GM19193 (cell line): ENCODE measurements around the gene ATF7IP.

Source experiments
- POLR2A ChIP-seq: IDR thresholded peaks from 4 replicates; pipeline ENCODE4 v1.6.1; 2011; ENCODE audit not compliant: insufficient read depth, insufficient read length; ENCODE audit errors: extremely low read depth

Gene ATF7IP

GRCh38 chr12:14482886-14483285 is 117.4 kb downstream of the ATF7IP start:
- no peak for TF ChIP-seq POLR2A

GRCh38 chr12:14495326-14495725 is 129.8 kb downstream of the ATF7IP start:
- TF ChIP-seq POLR2A: no peak

GRCh38 chr12:14505626-14506596 is 140.4 kb downstream of the ATF7IP start:
- TF ChIP-seq POLR2A: no peak

- no peak for TF ChIP-seq POLR2A
Observed at GRCh38 chr12:14510574-14510973, 145.1 kb downstream of the ATF7IP start.

- no peak for TF ChIP-seq POLR2A
Observed at GRCh38 chr12:14514154-14514842, 148.8 kb downstream of the ATF7IP start.

- TF ChIP-seq POLR2A: no peak
Observed at GRCh38 chr12:14514946-14515345, 149.5 kb downstream of the ATF7IP start.

- no peak for TF ChIP-seq POLR2A
Observed at GRCh38 chr12:14521822-14522221, 156.3 kb downstream of the ATF7IP start.

- no peak for TF ChIP-seq POLR2A
Observed at GRCh38 chr12:14525964-14526363, 160.5 kb downstream of the ATF7IP start.

GRCh38 chr12:14532152-14532551 is 166.7 kb downstream of the ATF7IP start:
- TF ChIP-seq POLR2A: no peak

GRCh38 chr12:14537088-14537487 is 171.6 kb downstream of the ATF7IP start:
- no peak for TF ChIP-seq POLR2A

- no peak for TF ChIP-seq POLR2A
Observed at GRCh38 chr12:14540801-14541462, 175.4 kb downstream of the ATF7IP start.

GRCh38 chr12:14545144-14546124 is 180.0 kb downstream of the ATF7IP start:
- no peak for TF ChIP-seq POLR2A

- no peak for TF ChIP-seq POLR2A
Observed at GRCh38 chr12:14547571-14547970, 182.1 kb downstream of the ATF7IP start.

- TF ChIP-seq POLR2A: no peak
Observed at GRCh38 chr12:14548609-14549008, 183.1 kb downstream of the ATF7IP start.
